Peyer's patch (tissue), 4 donors: Measurements from ENCODE around the gene GATAD2B. TPM values are rescaled to one million over a fixed set of nuclear protein-coding genes. Genes with fewer than 3 reads are reported as not detected.

ENCODE experiments used
- DNase-seq, 3 donors: peaks; one replicate each; pipeline ENCODE4 v3.0.0-alpha.2; 2017 to 2019
- H3K27ac ChIP-seq, 4 donors: fragments of 200-600 bp; sonication (generic); one replicate each; pipeline ENCODE4 v1.5.1; 2016 to 2019
- H3K27me3 ChIP-seq, 2 donors: fragments of 200-600 bp; sonication (generic); one replicate each; pipeline ENCODE4 v1.5.1; 2019
- H3K36me3 ChIP-seq, 3 donors: fragments of 200-600 bp; sonication (generic); one replicate each; pipeline ENCODE4 v1.5.1; 2016 to 2019
- H3K4me1 ChIP-seq, 4 donors: fragments of 200-600 bp; sonication (generic); one replicate each; pipeline ENCODE4 v1.5.1; 2016 to 2019
- H3K4me3 ChIP-seq, 4 donors: fragments of 200-600 bp; sonication (generic); 1 replicate in 3 of 4; 2 replicates in 1 of 4; pipeline ENCODE4 v1.5.1; 2016 to 2019; ENCODE audit warnings: mild to moderate bottlenecking in 1 of 4
- H3K9me3 ChIP-seq, 4 donors: fragments of 200-600 bp; sonication (generic); one replicate each; pipeline ENCODE4 v1.5.1; 2016 to 2019; ENCODE audit warnings: mild to moderate bottlenecking in 1 of 4
- POLR2A ChIP-seq, 2 donors: fragments of 450-650 bp; IDR thresholded peaks; one replicate each; pipeline ENCODE4 v1.5.1; 2017; ENCODE audit warnings: antibody characterized with exemption in 2 of 2, mild to moderate bottlenecking in 2 of 2, moderate library complexity in 2 of 2
- total RNA-seq, 4 donors: library from RNA; depleted of rRNA; stranded (reverse); fragments of >200 nt; gene quantifications; one replicate each; pipeline ENCODE4 v1.1.0, GENCODE V29; 2016
- TF ChIP-seq, protein P1 (sequence below), 6 experiments: fragments of 450-650 bp in 4 of 6; fragments of 200-600 bp in 2 of 6; sonication (generic) in 1 of 6; IDR thresholded peaks; one replicate each; pipeline ENCODE4 v1.5.1; 2017 to 2019; ENCODE audit warnings: antibody characterized with exemption in 6 of 6, mild to moderate bottlenecking in 3 of 6, moderate library complexity in 1 of 6

GATAD2B gene
- total RNA-seq, 4 donors from 2014 or later = 22.3 to 65.2 (median 24.7) TPM

DNA sequence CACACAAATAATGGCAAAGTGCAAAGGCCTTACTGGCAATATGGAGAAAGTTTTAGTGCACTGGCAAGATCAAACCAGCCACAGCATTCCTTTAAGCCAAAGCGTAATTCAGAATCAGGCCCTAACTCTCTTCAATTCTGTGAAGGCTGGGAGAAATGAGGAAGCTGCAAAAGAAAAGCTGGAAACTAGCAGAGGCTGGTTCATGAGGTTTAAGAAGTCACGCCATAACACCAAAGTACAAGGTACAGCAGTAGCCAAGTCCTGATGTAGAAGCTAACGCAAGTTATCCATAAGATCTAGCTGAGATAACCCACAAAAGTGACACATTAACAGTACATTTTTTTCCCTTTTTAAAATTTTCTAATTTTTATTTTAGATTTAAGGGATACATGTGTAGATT, 90.5 kb downstream of the GATAD2B start:
- H3K4me1 ChIP-seq = no peaks in the 10 kb centered on the region
- DNase-seq = no peak
- H3K4me3 ChIP-seq = no peak overlapping the region
- H3K27ac ChIP-seq = no peak overlapping the region
- H3K9me3 ChIP-seq = no peaks in the 10 kb centered on the region
- H3K36me3 ChIP-seq = peaks cover 0 to 9% (median 0%) of the 10 kb centered on the region in 3 donors
- TF ChIP-seq POLR2A (IDR thresholded peaks at IDR 0.05) = no peak
- TF ChIP-seq, protein P1, sequence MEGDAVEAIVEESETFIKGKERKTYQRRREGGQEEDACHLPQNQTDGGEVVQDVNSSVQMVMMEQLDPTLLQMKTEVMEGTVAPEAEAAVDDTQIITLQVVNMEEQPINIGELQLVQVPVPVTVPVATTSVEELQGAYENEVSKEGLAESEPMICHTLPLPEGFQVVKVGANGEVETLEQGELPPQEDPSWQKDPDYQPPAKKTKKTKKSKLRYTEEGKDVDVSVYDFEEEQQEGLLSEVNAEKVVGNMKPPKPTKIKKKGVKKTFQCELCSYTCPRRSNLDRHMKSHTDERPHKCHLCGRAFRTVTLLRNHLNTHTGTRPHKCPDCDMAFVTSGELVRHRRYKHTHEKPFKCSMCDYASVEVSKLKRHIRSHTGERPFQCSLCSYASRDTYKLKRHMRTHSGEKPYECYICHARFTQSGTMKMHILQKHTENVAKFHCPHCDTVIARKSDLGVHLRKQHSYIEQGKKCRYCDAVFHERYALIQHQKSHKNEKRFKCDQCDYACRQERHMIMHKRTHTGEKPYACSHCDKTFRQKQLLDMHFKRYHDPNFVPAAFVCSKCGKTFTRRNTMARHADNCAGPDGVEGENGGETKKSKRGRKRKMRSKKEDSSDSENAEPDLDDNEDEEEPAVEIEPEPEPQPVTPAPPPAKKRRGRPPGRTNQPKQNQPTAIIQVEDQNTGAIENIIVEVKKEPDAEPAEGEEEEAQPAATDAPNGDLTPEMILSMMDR (IDR thresholded peaks at IDR 0.05) = no peak
- H3K27me3 ChIP-seq = no peaks in the 10 kb centered on the region

DNA sequence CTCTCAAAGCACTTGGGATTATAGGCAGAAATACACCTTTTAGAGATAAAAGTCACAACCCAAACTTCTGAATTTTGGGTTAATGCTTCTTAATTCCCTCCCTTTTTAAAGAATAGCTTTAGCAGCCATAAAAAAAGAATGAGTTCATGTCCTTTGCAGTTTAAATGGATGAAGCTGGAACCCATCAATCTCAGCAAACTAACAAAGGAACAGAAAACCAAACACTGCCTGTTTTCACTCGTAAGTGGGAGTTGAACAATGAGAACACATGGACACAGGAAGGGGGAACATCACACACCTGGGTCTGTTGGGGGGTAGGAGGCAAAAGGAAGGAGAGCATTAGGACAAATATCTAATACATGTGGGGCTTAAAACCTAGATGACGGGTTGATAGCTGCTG, 91.7 kb downstream of the GATAD2B start:
- no peaks in the 10 kb centered on the region for H3K4me1 ChIP-seq
- no peak for DNase-seq
- TF ChIP-seq POLR2A (IDR thresholded peaks at IDR 0.05) = no peak
- TF ChIP-seq, protein P1 (IDR thresholded peaks at IDR 0.05) = no peak
- H3K36me3 ChIP-seq = peaks cover 0 to 21% (median 0%) of the 10 kb centered on the region in 3 donors
- H3K4me3 ChIP-seq = no peak overlapping the region
- H3K27me3 ChIP-seq = no peaks in the 10 kb centered on the region
- no peak overlapping the region for H3K27ac ChIP-seq
- no peaks in the 10 kb centered on the region for H3K9me3 ChIP-seq

DNA sequence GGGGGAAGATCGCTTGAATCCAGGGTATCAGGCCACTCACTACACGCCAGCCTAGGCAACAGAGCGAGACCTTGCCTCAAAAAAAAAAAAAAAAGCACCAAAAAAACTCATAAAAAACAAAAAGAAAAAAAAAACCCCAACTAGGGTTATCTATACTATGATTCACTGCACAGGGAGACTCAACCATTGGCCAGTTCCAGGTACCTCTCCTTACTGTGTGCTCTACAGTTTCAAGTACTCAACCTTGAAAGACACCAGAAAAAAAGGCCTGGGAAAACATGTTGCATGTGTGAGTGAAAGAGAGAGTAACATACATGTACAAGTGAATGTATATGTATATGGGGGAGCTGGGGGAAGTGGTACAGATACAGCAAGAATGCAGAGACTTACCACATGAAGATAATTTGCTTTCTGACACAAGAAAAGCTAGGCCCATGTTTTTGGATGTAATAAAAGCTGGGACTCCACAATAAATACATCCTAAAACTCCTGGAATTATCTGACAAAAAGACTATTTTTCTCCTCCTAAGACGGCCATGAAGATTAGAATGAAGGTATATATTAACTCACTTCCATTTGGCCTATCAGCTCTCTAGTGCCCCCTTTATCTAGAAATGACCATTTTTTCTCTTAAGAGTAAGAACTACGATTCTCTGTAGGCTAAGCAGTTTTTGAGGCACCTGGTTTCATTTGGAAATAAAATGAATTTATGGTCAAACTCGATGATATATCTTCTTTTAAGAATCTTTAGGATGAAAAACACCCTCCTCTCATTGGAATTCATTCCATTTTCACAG, 95.4 kb downstream of the GATAD2B start:
- DNase-seq = no peak
- Histone ChIP-seq H3K36me3 (peaks cover 0 to 36% (median 0%) of the 10 kb centered on the region in 3 donors), H3K4me1 (no peaks in the 10 kb centered on the region), H3K27me3 (no peaks in the 10 kb centered on the region), H3K9me3 (no peaks in the 10 kb centered on the region), H3K27ac (no peak overlapping the region), H3K4me3 (no peak overlapping the region)
- no peak for TF ChIP-seq POLR2A (IDR thresholded peaks at IDR 0.05)
- TF ChIP-seq, protein P1 (IDR thresholded peaks at IDR 0.05) = no peak

DNA sequence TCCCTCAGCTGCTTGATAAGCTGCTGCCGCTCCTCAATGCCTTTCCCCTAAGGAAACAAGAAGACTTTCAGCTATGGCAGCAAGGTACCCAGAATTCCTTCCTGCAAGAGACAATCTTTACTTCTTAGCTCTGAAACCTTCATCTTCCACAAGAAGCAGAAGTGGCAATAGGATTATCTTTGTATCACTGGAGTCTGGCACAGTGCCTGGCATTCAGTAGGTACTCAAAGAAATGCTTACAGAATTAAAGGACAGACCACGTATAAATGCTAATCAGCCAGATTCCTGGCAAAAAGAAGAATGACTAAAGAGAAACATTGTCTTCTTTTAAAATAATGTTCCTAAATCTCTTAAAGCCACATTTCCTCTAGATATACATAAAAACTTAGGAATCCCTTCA, 103.9 kb downstream of the GATAD2B start:
- H3K36me3 ChIP-seq = peaks cover 0 to 64% (median 0%) of the 10 kb centered on the region in 3 donors
- TF ChIP-seq, protein P1 (IDR thresholded peaks at IDR 0.05) = no peak
- TF ChIP-seq POLR2A (IDR thresholded peaks at IDR 0.05) = no peak
- no peaks in the 10 kb centered on the region for H3K9me3 ChIP-seq
- no peak for DNase-seq
- H3K27ac ChIP-seq = no peak overlapping the region
- no peaks in the 10 kb centered on the region for H3K4me1 ChIP-seq
- H3K27me3 ChIP-seq = no peaks in the 10 kb centered on the region
- H3K4me3 ChIP-seq = no peak overlapping the region

DNA sequence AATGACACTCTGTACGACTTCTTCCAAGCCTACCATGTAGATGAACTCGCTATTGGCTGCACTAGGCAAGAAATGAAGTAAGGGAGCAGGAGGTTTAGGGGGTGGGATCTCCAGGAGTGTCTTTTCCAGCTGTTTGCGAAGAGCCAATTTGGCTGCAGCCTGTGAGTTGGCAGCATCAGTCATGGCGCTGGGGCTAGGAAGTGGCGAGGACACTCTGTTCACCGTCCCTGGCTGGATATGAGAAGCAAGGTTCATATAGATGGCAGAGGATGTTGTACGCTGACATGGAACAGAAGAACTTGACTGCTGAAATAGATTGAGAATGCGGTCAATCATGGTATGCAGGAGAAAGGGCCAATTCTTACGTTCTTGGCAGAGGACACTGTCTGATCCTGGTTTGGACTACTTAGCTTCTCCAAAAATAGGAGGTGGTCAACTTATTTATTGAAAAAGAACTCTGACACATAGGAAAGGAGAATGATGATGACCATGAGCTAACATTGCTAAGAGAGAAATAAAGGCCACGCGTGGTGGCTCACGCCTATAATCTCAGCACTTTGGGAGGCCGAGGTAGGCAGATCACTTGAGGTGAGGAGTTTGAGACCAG, 106.4 kb downstream of the GATAD2B start:
- no peak for TF ChIP-seq POLR2A (IDR thresholded peaks at IDR 0.05)
- TF ChIP-seq, protein P1 (IDR thresholded peaks at IDR 0.05) = no peak
- DNase-seq = no peak
- Histone ChIP-seq H3K9me3 (no peaks in the 10 kb centered on the region), H3K36me3 (peaks cover 0 to 84% (median 0%) of the 10 kb centered on the region in 3 donors), H3K4me3 (no peak overlapping the region), H3K4me1 (no peaks in the 10 kb centered on the region), H3K27ac (no peak overlapping the region), H3K27me3 (no peaks in the 10 kb centered on the region)
